Adrenal gland (tissue), 12 donors: ENCODE results near the gene GLUD1. TPM values are rescaled to one million over a fixed set of nuclear protein-coding genes. Genes with fewer than 3 reads are reported as not detected.

ENCODE experiments used
- DNase-seq, 7 donors: peaks; one replicate each; pipeline ENCODE4 v3.0.0-alpha.2; 2019 to 2020
- H3K27ac ChIP-seq, 5 donors: fragments of 200-600 bp; sonication (generic) in 4 of 5; 1 replicate in 3 of 5; 2 replicates in 2 of 5; pipeline versions ENCODE4 v1.5.1 to v1.8.0; 2016 to 2020; ENCODE audit warnings: mild to moderate bottlenecking in 1 of 5
- H3K27me3 ChIP-seq: fragments of 200-600 bp; 2 replicates; pipeline ENCODE4 v1.8.0; 2021
- H3K36me3 ChIP-seq, 2 donors: fragments of 200-600 bp; replicated peaks in 1 of 2; 1 replicate in 1 of 2; 2 replicates in 1 of 2; pipeline versions ENCODE4 v1.5.1 to v1.8.0; 2018 to 2022
- H3K4me1 ChIP-seq, 2 donors: fragments of 200-600 bp; replicated peaks in 1 of 2; 1 replicate in 1 of 2; 2 replicates in 1 of 2; pipeline versions ENCODE4 v1.5.1 to v1.8.0; 2018 to 2021
- H3K4me3 ChIP-seq, 4 donors: fragments of 200-600 bp; sonication (generic) in 3 of 4; one replicate each; pipeline ENCODE4 v1.5.1; 2016 to 2018
- H3K9me3 ChIP-seq, 3 donors: fragments of 200-600 bp; sonication (generic) in 1 of 3; replicated peaks in 1 of 3; 1 replicate in 2 of 3; 2 replicates in 1 of 3; pipeline versions ENCODE4 v1.5.1 to v1.8.0; 2016 to 2021
- POLR2A ChIP-seq, 2 donors: fragments of 450-650 bp; IDR thresholded peaks; one replicate each; pipeline ENCODE4 v1.6.1; 2017; ENCODE audit warnings: antibody characterized with exemption in 2 of 2, mild to moderate bottlenecking in 2 of 2, moderate library complexity in 1 of 2
- WGBS, 4 donors: extraction: QIAGEN DNeasy Blood & Tissue Kit in 2 of 4; methylation state at CpG; one replicate each; pipeline versions ENCODE4 v1.1.5 to v1.1.7; 2013 to 2017; 5-methylcytosine and 5-hydroxymethylcytosine counted together
- intact Hi-C, 2 donors: fragments of 100-400 bp; cut with DNase I; formaldehyde crosslinking; loops; one replicate each; pipeline versions ENCODE4 v1.14.1 to v1.15.0; 2022 to 2023
- polyA plus RNA-seq, 3 donors: library from polyadenylated mRNA; stranded (reverse); fragments of 200-250 nt in 2 of 3; fragments of 350-450 nt in 1 of 3; fragmentation: Illumina TruSeq in 1 of 3; extraction: RNeasy Lipid Tissue Mini Kit (QIAGEN cat#74804) in 1 of 3; gene quantifications; one replicate each; pipeline ENCODE4 v1.2.3, GENCODE V29; 2013 to 2014
- total RNA-seq, 9 donors: library from RNA; depleted of rRNA in 4 of 9; stranded (reverse); fragments of >200 nt in 4 of 9; fragments of 120-200 nt in 1 of 9; fragmentation: NEBNext Ultra II Directional in 1 of 9; extraction: Animal tissue kit (Norgen Biotek cat#: 25700) in 1 of 9; gene quantifications; one replicate each; pipeline versions ENCODE4 v1.1.0 to v1.2.4, GENCODE V29; 2013 to 2023
- TF ChIP-seq, protein P1 (sequence below), 6 experiments: fragments of 450-650 bp in 4 of 6; fragments of 200-600 bp in 2 of 6; sonication (generic) in 1 of 6; IDR thresholded peaks; 1 replicate in 5 of 6; 2 replicates in 1 of 6; pipeline versions ENCODE4 v1.5.1 to v1.8.0; 2016 to 2021; ENCODE audit warnings: antibody characterized with exemption in 6 of 6, mild to moderate bottlenecking in 2 of 6, moderate library complexity in 1 of 6
- donor health status: healthy with polysubstance abuse.
- donor health status: Bipolar disorder and iron deficiency.
- donor health status: DM: yes; HTN: yes; CAD: no.
- donor health status: DM: no; HTN: no; CAD: no.
- donor health status: DM: no; HTN: no; CAD: no.
- donor health status: DM: yes; HTN: yes; CAD: no.

The GLUD1 gene
- total and polyA plus RNA-seq, 12 donors = 58.2 to 290 (median 212) TPM

DNA sequence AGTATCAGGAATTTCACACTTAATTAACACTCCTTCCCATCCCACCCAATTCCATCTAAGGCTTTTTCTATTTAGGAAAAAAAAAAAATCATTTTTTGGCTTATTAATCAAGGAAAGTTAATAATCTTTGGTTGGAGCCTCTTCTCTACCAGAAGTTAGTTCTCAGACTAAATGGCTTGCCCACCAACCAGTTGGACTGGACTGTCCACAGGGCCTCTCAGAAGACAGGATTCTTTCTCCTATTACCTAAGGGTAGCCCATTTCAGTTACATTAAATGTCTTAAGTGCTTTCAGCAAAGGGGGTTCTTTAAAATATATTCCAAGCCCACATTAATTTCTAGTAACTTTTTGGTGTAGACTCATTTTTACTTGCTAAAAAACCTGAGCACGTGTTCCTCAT is 35.2 kb downstream of the GLUD1 start:
- H3K36me3 ChIP-seq = peaks cover 0 to 77% of the 10 kb centered on the region in 2 donors
- intact Hi-C loops = no loop called here

DNA sequence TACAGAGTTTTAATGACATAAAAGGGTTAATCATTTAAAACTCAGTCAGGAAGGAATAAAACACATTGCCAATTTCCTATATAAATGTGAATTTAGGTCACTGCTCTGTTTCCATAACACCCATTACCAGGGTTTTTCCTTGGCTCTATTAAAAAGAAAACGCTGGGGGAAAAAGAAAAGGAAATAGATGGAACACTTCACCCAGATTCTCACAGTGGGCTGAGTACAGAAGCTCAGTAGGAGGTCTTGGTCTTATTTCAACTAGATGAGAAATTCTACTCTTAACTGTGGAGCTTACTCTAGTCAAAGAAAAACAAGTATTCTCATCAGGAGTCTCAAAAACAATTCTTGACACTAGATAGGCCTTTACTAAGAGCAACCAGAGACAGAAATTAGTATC is 36.5 kb downstream of the GLUD1 start:
- Histone ChIP-seq H3K36me3 (peaks cover 0 to 80% of the 10 kb centered on the region in 2 donors), H3K27me3 (no peaks in the 10 kb centered on the region), H3K4me1 (peaks cover 0 to 14% of the 10 kb centered on the region in 2 donors), H3K4me3 (no peak overlapping the region), H3K27ac (no peak overlapping the region), H3K9me3 (no peaks in the 10 kb centered on the region)
- WGBS, 4 donors = 63 to 72% (median 63%) methylated on average over 1 of the region's 1 CpG
- DNase-seq = no peak
- intact Hi-C loops = no loop called here
- TF ChIP-seq POLR2A (IDR thresholded peaks at IDR 0.05) = no peak
- TF ChIP-seq, protein P1, sequence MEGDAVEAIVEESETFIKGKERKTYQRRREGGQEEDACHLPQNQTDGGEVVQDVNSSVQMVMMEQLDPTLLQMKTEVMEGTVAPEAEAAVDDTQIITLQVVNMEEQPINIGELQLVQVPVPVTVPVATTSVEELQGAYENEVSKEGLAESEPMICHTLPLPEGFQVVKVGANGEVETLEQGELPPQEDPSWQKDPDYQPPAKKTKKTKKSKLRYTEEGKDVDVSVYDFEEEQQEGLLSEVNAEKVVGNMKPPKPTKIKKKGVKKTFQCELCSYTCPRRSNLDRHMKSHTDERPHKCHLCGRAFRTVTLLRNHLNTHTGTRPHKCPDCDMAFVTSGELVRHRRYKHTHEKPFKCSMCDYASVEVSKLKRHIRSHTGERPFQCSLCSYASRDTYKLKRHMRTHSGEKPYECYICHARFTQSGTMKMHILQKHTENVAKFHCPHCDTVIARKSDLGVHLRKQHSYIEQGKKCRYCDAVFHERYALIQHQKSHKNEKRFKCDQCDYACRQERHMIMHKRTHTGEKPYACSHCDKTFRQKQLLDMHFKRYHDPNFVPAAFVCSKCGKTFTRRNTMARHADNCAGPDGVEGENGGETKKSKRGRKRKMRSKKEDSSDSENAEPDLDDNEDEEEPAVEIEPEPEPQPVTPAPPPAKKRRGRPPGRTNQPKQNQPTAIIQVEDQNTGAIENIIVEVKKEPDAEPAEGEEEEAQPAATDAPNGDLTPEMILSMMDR (IDR thresholded peaks at IDR 0.05) = no peak

More for the DNA sequence above, 35.2 kb downstream of the GLUD1 start:
- H3K27ac ChIP-seq = no peak overlapping the region
- DNase-seq = no peak
- no peak for TF ChIP-seq POLR2A (IDR thresholded peaks at IDR 0.05)
- TF ChIP-seq, protein P1 (IDR thresholded peaks at IDR 0.05) = no peak
- peaks cover 0 to 2% of the 10 kb centered on the region in 2 donors for H3K4me1 ChIP-seq
- H3K4me3 ChIP-seq = no peak overlapping the region
- no peaks in the 10 kb centered on the region for H3K27me3 ChIP-seq
- WGBS, 4 donors = 94 to 98% (median 96%) methylated on average over 1 of the region's 1 CpG
- no peaks in the 10 kb centered on the region for H3K9me3 ChIP-seq

DNA sequence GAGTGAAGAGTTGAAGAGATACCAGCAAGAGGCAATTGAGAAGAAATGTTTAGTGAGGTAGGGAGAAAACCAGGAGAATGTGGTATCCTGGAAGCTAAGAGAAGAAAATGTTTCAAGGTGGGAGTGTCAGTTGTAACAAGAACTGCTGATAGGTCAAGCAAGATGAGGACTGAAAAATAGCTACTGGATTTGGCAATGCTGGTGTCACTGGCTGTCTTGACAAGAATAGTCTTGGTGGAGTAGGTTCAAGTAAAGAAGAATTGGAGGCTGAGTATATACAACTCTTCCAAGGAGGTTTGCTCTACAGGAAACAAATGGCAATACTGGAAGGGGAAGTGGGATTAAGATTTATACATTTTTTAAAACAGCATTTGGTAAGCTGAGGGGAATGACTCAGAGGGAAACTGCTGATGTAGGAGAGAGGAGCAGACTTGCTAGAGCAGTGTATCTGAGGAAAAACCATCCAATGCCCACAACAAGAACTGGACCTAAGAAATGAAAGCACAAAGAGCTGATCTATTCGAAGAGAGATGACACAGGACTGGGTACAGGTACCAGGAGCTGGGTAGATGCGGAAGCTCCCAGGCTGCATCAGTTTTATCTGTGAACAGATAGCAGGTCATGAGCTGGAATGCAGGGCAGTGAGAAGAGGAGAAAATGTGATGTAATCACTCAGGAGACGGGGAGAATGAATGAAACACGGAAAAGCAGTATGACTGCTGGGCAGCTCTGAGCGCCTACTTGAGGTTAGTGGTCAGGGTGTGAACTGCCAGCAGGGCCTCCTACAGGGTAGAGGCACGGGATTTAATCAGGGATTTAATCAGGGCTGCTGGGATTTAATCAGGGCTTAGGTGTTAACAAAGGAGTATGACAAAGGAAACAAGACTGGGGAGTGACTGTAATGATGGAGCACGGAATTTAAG is 40.0 kb downstream of the GLUD1 start:
- no peaks in the 10 kb centered on the region for H3K27me3 ChIP-seq
- no peak for TF ChIP-seq POLR2A (IDR thresholded peaks at IDR 0.05)
- TF ChIP-seq, protein P1 (IDR thresholded peaks at IDR 0.05) = peak in 1 of 6 experiments; percentile 3
- intact Hi-C loops = no loop called here
- peaks cover 0 to 14% of the 10 kb centered on the region in 2 donors for H3K4me1 ChIP-seq
- no peak overlapping the region for H3K4me3 ChIP-seq
- peak overlapping the region in 4 of 5 donors; percentile 21 to 58 (median 34) for H3K27ac ChIP-seq
- H3K36me3 ChIP-seq = peaks cover 0 to 74% of the 10 kb centered on the region in 2 donors
- no peaks in the 10 kb centered on the region for H3K9me3 ChIP-seq
- WGBS, 4 donors = 63 to 74% (median 72%) methylated on average over 7 of the region's 7 CpGs
- peak in 4 of 7 donors; percentile 15 to 43 (median 20) for DNase-seq

DNA sequence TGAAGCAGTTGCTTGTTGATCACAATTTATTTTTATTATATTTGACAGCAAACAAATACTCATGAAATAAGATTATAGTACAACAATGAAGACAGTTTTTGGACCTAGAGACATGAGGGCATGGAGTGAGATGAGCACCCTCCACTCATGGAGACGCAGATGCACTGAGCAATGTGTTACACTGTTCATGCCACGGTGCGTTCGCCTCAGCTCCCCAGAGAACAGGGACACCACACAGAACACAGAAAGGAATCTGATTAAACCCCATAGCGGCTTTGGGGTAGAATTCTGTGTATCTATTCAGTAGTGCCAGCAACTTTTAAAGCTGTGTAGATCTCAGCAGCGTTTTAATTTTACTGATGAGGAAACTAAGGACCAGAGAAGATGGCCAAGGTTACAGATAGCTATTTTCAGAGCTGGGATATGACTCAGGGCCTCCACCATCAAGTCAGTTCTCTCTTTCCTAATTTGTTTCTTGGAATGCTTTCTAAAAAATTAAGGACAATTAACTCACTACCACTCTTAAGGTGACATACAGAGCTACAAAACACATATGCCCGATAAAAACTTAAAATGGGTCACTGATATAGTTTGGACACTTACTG is 41.0 kb downstream of the GLUD1 start:
- Histone ChIP-seq H3K27ac (peak overlapping the region in 2 of 5 donors; percentile 41 to 58), H3K36me3 (peaks cover 0 to 75% of the 10 kb centered on the region in 2 donors), H3K4me1 (peaks cover 0 to 14% of the 10 kb centered on the region in 2 donors), H3K9me3 (no peaks in the 10 kb centered on the region), H3K4me3 (no peak overlapping the region), H3K27me3 (no peaks in the 10 kb centered on the region)
- WGBS, 4 donors = 87 to 92% (median 89%) methylated on average over 7 of the region's 7 CpGs
- DNase-seq = no peak
- intact Hi-C loops = no loop called here
- TF ChIP-seq, protein P1 (IDR thresholded peaks at IDR 0.05) = no peak
- no peak for TF ChIP-seq POLR2A (IDR thresholded peaks at IDR 0.05)
